A673 (cell line): Measurements from ENCODE around the gene NUDT3. TPM values are rescaled to one million over a fixed set of nuclear protein-coding genes. Genes with fewer than 3 reads are reported as not detected.
A peak's percentile ranks its signal among the peaks of the same experiment; 100 is the strongest.

Source experiments
- BruUV-seq: library from RNA; stranded (reverse); fragments of 400-500 nt; replicated peaks from 2 replicates; lab custom pipeline; 2021; lab: Mats Ljungman, UMichigan
- CTCF ChIA-PET: fragments of 300-600 bp; sonication (Branson Sonifier 250); formaldehyde crosslinking; loops from one replicate; lab custom pipeline; 2022; ENCODE audit warnings: antibody characterized with exemption; lab: Charles Lee
- POLR2A ChIA-PET: fragments of 300-600 bp; sonication (Branson Sonifier 250); formaldehyde crosslinking; loops from one replicate; lab custom pipeline; 2022; ENCODE audit warnings: antibody characterized with exemption; ENCODE audit not compliant: low non-redundant PET; lab: Charles Lee
- DNase-seq: peaks from one replicate; pipeline ENCODE4 v3.0.0-alpha.2; 2015; ENCODE audit warnings: low spot score
- H3K27ac ChIP-seq: fragments of 200-600 bp; sonication (generic); 2 replicates; pipeline ENCODE4 v1.5.1; 2016; ENCODE audit warnings: mixed run types, low read depth, mild to moderate bottlenecking, mixed read lengths, antibody characterized with exemption, low read length; ENCODE audit not compliant: poor library complexity, severe bottlenecking
- H3K27me3 ChIP-seq: fragments of 200-600 bp; sonication (generic); replicated peaks from 2 replicates; pipeline ENCODE4 v1.6.1; 2017; ENCODE audit warnings: mixed run types, low read depth, mild to moderate bottlenecking, mixed read lengths, antibody characterized with exemption, low read length; ENCODE audit not compliant: insufficient read depth, poor library complexity
- H3K36me3 ChIP-seq: fragments of 200-600 bp; sonication (generic); 2 replicates; pipeline ENCODE4 v1.6.1; 2016; ENCODE audit warnings: mixed run types, mild to moderate bottlenecking, mixed read lengths, antibody characterized with exemption, low read length; ENCODE audit not compliant: insufficient read depth, poor library complexity, severe bottlenecking
- H3K4me1 ChIP-seq: fragments of 200-600 bp; sonication (generic); 2 replicates; pipeline ENCODE4 v1.6.1; 2017; ENCODE audit warnings: mixed run types, mild to moderate bottlenecking, mixed read lengths, antibody characterized with exemption, low read length; ENCODE audit not compliant: insufficient read depth, poor library complexity, severe bottlenecking
- H3K4me3 ChIP-seq: fragments of 200-600 bp; sonication (generic); 2 replicates; pipeline ENCODE4 v1.5.1; 2016; ENCODE audit warnings: low read depth, mixed run types, mild to moderate bottlenecking, mixed read lengths, low read length; ENCODE audit not compliant: poor library complexity, severe bottlenecking
- H3K9me3 ChIP-seq: fragments of 200-600 bp; sonication (generic); 2 replicates; pipeline ENCODE4 v1.6.1; 2016; ENCODE audit warnings: mixed run types, low read depth, mild to moderate bottlenecking, mixed read lengths, antibody characterized with exemption, low read length; ENCODE audit not compliant: poor library complexity, severe bottlenecking
- CTCF ChIP-seq: fragments of 300-800, 200-600 bp; sonication (generic); conservative IDR thresholded peaks from 2 replicates; pipeline ENCODE4 v1.5.1; 2017; ENCODE audit warnings: low read depth, mild to moderate bottlenecking, antibody characterized with exemption, low read length, moderate library complexity, mixed read lengths
- EZH2 ChIP-seq: fragments of 200-600 bp; sonication (generic); IDR thresholded peaks from 2 replicates; pipeline ENCODE4 v1.6.1; 2017; ENCODE audit warnings: borderline replicate concordance, low read depth, mild to moderate bottlenecking, mixed read lengths, antibody characterized with exemption, low read length; ENCODE audit not compliant: poor library complexity, severe bottlenecking
- intact Hi-C: fragments of 100-400 bp; cut with micrococcal nuclease; formaldehyde crosslinking; loops from one replicate; pipeline ENCODE4 v1.10.0; 2022; ENCODE audit not compliant: unreplicated experiment
- total RNA-seq: library from RNA; stranded (reverse); gene quantifications from 2 replicates; pipeline ENCODE4 v1.2.3, GENCODE V29; 2021

Gene NUDT3
- total RNA-seq, 1 experiment from 2014 or later: 34.1 TPM

- no peak for TF ChIP-seq CTCF
- no peak for TF ChIP-seq EZH2
- H3K27ac ChIP-seq: peak overlapping the region; percentile 17
- BruUV-seq: no TSS peak
- no peaks in the 10 kb centered on the region for H3K36me3 ChIP-seq
- peaks cover 36% of the 10 kb centered on the region for H3K4me1 ChIP-seq
- H3K4me3 ChIP-seq: no peak overlapping the region
- POLR2A ChIA-PET: interaction anchor here (0.6 kb wide), 1 partner anchor 1650 kb away, joined by 8 read pairs; no protein-coding TSS in a partner anchor
- H3K27me3 ChIP-seq: no peaks in the 10 kb centered on the region
- no peak for DNase-seq
- intact Hi-C loops: no loop called here
- no peaks in the 10 kb centered on the region for H3K9me3 ChIP-seq
- CTCF ChIA-PET: interaction anchor here (0.6 kb wide), 1 partner anchor 228 kb away, joined by 4 read pairs; no protein-coding TSS in a partner anchor
Measured at GRCh38 chr6:34383656-34384320, 8.7 kb downstream of the NUDT3 start.

- POLR2A ChIA-PET: interaction anchor here (0.6 kb wide), 1 partner anchor 1651 kb away, joined by 8 read pairs; no protein-coding TSS in a partner anchor
- peak; percentile 56 for DNase-seq
- BruUV-seq: no TSS peak
Measured at GRCh38 chr6:34383161-34383631, 9.3 kb downstream of the NUDT3 start.

GRCh38 chr6:34381081-34381480 lies 11.4 kb downstream of the NUDT3 start:
- H3K27me3 ChIP-seq: no peaks in the 10 kb centered on the region
- CTCF ChIA-PET: no interaction called here
- H3K4me1 ChIP-seq: peaks cover 21% of the 10 kb centered on the region
- BruUV-seq: no TSS peak
- no peak for DNase-seq
- H3K4me3 ChIP-seq: no peak overlapping the region
- no peak overlapping the region for H3K27ac ChIP-seq
- H3K36me3 ChIP-seq: no peaks in the 10 kb centered on the region
- H3K9me3 ChIP-seq: no peaks in the 10 kb centered on the region
- POLR2A ChIA-PET: no interaction called here
- TF ChIP-seq CTCF: no peak
- no peak for TF ChIP-seq EZH2
- intact Hi-C loops: no loop called here

More at GRCh38 chr6:34383161-34383631, 9.3 kb downstream of the NUDT3 start:
- H3K27ac ChIP-seq: peak overlapping the region; percentile 17
- CTCF ChIA-PET: interaction anchor here (0.6 kb wide), 1 partner anchor 228 kb away, joined by 4 read pairs; no protein-coding TSS in a partner anchor
- TF ChIP-seq CTCF (no peak), EZH2 (no peak)
- H3K4me3 ChIP-seq: no peak overlapping the region
- H3K36me3 ChIP-seq: no peaks in the 10 kb centered on the region
- peaks cover 31% of the 10 kb centered on the region for H3K4me1 ChIP-seq
- intact Hi-C loops: no loop called here
- no peaks in the 10 kb centered on the region for H3K9me3 ChIP-seq
- H3K27me3 ChIP-seq: no peaks in the 10 kb centered on the region
